ACC112 (cell line): ENCODE measurements around the gene PSMD13.
"Not testable (repeated sequence)": the region's sequence is repeated elsewhere in the genome, so short reads cannot be mapped to it uniquely, and the experiment has no call there.

ENCODE experiments used
- H2AFZ ChIP-seq: fragments of 200-600 bp; sonication (generic); one replicate; pipeline ENCODE4 v1.6.0; 2017; ENCODE audit warnings: antibody characterized with exemption, low read length; ENCODE audit not compliant: unreplicated experiment
- H3K27ac ChIP-seq: fragments of 200-600 bp; sonication (generic); 2 replicates; pipeline ENCODE4 v1.5.1; 2014; ENCODE audit warnings: low read depth, mild to moderate bottlenecking, antibody characterized with exemption, low read length, moderate library complexity
- H3K27me3 ChIP-seq: fragments of 200-600 bp; sonication (generic); 2 replicates; pipeline ENCODE4 v1.6.1; 2014; ENCODE audit warnings: mild to moderate bottlenecking, antibody characterized with exemption, low read length, moderate library complexity, mixed read lengths; ENCODE audit not compliant: insufficient read depth
- H3K36me3 ChIP-seq: fragments of 200-600 bp; sonication (generic); 2 replicates; pipeline ENCODE4 v1.6.1; 2016; ENCODE audit warnings: mild to moderate bottlenecking, antibody characterized with exemption, low read length, moderate library complexity, mixed read lengths; ENCODE audit not compliant: insufficient read depth
- H3K4me1 ChIP-seq: fragments of 200-600 bp; sonication (generic); one replicate; pipeline ENCODE4 v1.6.1; 2016; ENCODE audit warnings: low read length, mixed read lengths; ENCODE audit not compliant: insufficient read depth, unreplicated experiment, control insufficient read depth
- H3K4me3 ChIP-seq: fragments of 200-600 bp; sonication (generic); 2 replicates; pipeline ENCODE4 v1.5.1; 2014; ENCODE audit warnings: mild to moderate bottlenecking, low read depth, low read length
- H3K79me2 ChIP-seq: fragments of 200-600 bp; sonication (generic); one replicate; pipeline ENCODE4 v1.6.0; 2016; ENCODE audit warnings: low read length; ENCODE audit not compliant: control insufficient read depth, unreplicated experiment, insufficient read depth

PSMD13 gene

GRCh38 chr11:220641-221215, 16.0 kb upstream of the PSMD13 start:
- H3K27me3 ChIP-seq, H2AFZ ChIP-seq, H3K79me2 ChIP-seq, H3K4me3 ChIP-seq, H3K36me3 ChIP-seq, H3K4me1 ChIP-seq, H3K27ac ChIP-seq: not testable (repeated sequence)

GRCh38 chr11:221539-221938, 15.2 kb upstream of the PSMD13 start:
- no peaks in the 10 kb centered on the region for H3K36me3 ChIP-seq
- no peak overlapping the region for H3K4me3 ChIP-seq
- H2AFZ ChIP-seq: no peak overlapping the region
- peaks cover 8% of the 10 kb centered on the region for H3K4me1 ChIP-seq
- H3K27me3 ChIP-seq: no peaks in the 10 kb centered on the region
- no peaks in the 10 kb centered on the region for H3K79me2 ChIP-seq
- no peak overlapping the region for H3K27ac ChIP-seq

GRCh38 chr11:221998-222789, 14.6 kb upstream of the PSMD13 start:
- Histone ChIP-seq H3K36me3 (no peaks in the 10 kb centered on the region), H3K4me3 (no peak overlapping the region), H3K4me1 (peaks cover 8% of the 10 kb centered on the region), H3K79me2 (no peaks in the 10 kb centered on the region), H3K27ac (no peak overlapping the region), H2AFZ (no peak overlapping the region), H3K27me3 (no peaks in the 10 kb centered on the region)

GRCh38 chr11:223026-223789, 13.6 kb upstream of the PSMD13 start:
- H3K79me2 ChIP-seq: peaks cover 2% of the 10 kb centered on the region
- H2AFZ ChIP-seq: no peak overlapping the region
- H3K36me3 ChIP-seq: no peaks in the 10 kb centered on the region
- H3K4me3 ChIP-seq: no peak overlapping the region
- H3K4me1 ChIP-seq: peaks cover 8% of the 10 kb centered on the region
- no peak overlapping the region for H3K27ac ChIP-seq
- no peaks in the 10 kb centered on the region for H3K27me3 ChIP-seq

- Histone ChIP-seq H3K4me3 (no peak overlapping the region), H3K36me3 (peaks cover 5% of the 10 kb centered on the region; the same call in 1 of the 2 replicates), H3K27ac (no peak overlapping the region), H2AFZ (no peak overlapping the region), H3K4me1 (peaks cover 8% of the 10 kb centered on the region), H3K27me3 (no peaks in the 10 kb centered on the region), H3K79me2 (peaks cover 4% of the 10 kb centered on the region)
These were observed 12.9 kb upstream of the PSMD13 start for GRCh38 chr11:223884-224283.

GRCh38 chr11:224424-224823, 12.4 kb upstream of the PSMD13 start:
- Histone ChIP-seq H3K36me3 (peaks cover 7% of the 10 kb centered on the region; the same call in 1 of the 2 replicates), H3K4me1 (peaks cover 8% of the 10 kb centered on the region), H2AFZ (no peak overlapping the region), H3K4me3 (no peak overlapping the region), H3K27ac (no peak overlapping the region), H3K79me2 (peaks cover 4% of the 10 kb centered on the region), H3K27me3 (no peaks in the 10 kb centered on the region)

GRCh38 chr11:225734-226453, 10.9 kb upstream of the PSMD13 start:
- H3K4me1 ChIP-seq: peaks cover 8% of the 10 kb centered on the region
- H3K36me3 ChIP-seq: peaks cover 7% of the 10 kb centered on the region; the same call in 1 of the 2 replicates
- H2AFZ ChIP-seq: no peak overlapping the region
- H3K79me2 ChIP-seq: peaks cover 4% of the 10 kb centered on the region
- no peak overlapping the region for H3K27ac ChIP-seq
- H3K27me3 ChIP-seq: no peaks in the 10 kb centered on the region
- H3K4me3 ChIP-seq: no peak overlapping the region

GRCh38 chr11:227824-228379, 8.9 kb upstream of the PSMD13 start:
- no peak overlapping the region for H3K27ac ChIP-seq
- peaks cover 7% of the 10 kb centered on the region; the same call in 1 of the 2 replicates for H3K36me3 ChIP-seq
- peaks cover 5% of the 10 kb centered on the region for H3K79me2 ChIP-seq
- no peak overlapping the region for H3K4me3 ChIP-seq
- H3K4me1 ChIP-seq: peaks cover 8% of the 10 kb centered on the region
- no peak overlapping the region for H2AFZ ChIP-seq
- H3K27me3 ChIP-seq: no peaks in the 10 kb centered on the region

GRCh38 chr11:230431-230830, 6.3 kb upstream of the PSMD13 start:
- H3K4me3 ChIP-seq: no peak overlapping the region
- no peak overlapping the region for H2AFZ ChIP-seq
- peaks cover 18% of the 10 kb centered on the region for H3K79me2 ChIP-seq
- peaks cover 8% of the 10 kb centered on the region for H3K4me1 ChIP-seq
- H3K36me3 ChIP-seq: peaks cover 7% of the 10 kb centered on the region; the same call in 1 of the 2 replicates
- H3K27ac ChIP-seq: no peak overlapping the region
- H3K27me3 ChIP-seq: no peaks in the 10 kb centered on the region
